Parathyroid adenoma (tissue), 2 donors: ENCODE data around the gene KDR.

Source experiments
- H2AFZ ChIP-seq: fragments of 300-600 bp; sonication (generic); one replicate; pipeline ENCODE4 v1.7.0; 2017; ENCODE audit warnings: antibody characterized with exemption, mild to moderate bottlenecking
- H3K27ac ChIP-seq: fragments of 300-600 bp; sonication (generic); one replicate; pipeline ENCODE4 v1.7.0; 2017
- H3K27me3 ChIP-seq: fragments of 300-600 bp; sonication (generic); one replicate; pipeline ENCODE4 v1.7.0; 2017; ENCODE audit warnings: low read length; ENCODE audit not compliant: control insufficient read depth, insufficient read depth
- H3K36me3 ChIP-seq: fragments of 300-600 bp; sonication (generic); one replicate; pipeline ENCODE4 v1.7.0; 2017; ENCODE audit warnings: low read length; ENCODE audit not compliant: control insufficient read depth, insufficient read depth
- H3K4me1 ChIP-seq: fragments of 300-600 bp; sonication (generic); one replicate; pipeline ENCODE4 v1.7.0; 2017; ENCODE audit warnings: control low read depth
- H3K4me2 ChIP-seq: fragments of 300-600 bp; sonication (generic); one replicate; pipeline ENCODE4 v1.7.0; 2017; ENCODE audit warnings: low read length
- H3K4me3 ChIP-seq: fragments of 300-600 bp; sonication (generic); one replicate; pipeline ENCODE4 v1.7.0; 2017; ENCODE audit warnings: low read depth, low read length
- H3K79me2 ChIP-seq: fragments of 300-600 bp; sonication (generic); one replicate; pipeline ENCODE4 v1.7.0; 2017; ENCODE audit warnings: control low read depth
- H3K9ac ChIP-seq: fragments of 300-600 bp; sonication (generic); one replicate; pipeline ENCODE4 v1.7.0; 2017; ENCODE audit warnings: mild to moderate bottlenecking
- H3K9me3 ChIP-seq: fragments of 300-600 bp; sonication (generic); one replicate; pipeline ENCODE4 v1.7.0; 2017; ENCODE audit warnings: low read length; ENCODE audit not compliant: control insufficient read depth
- CTCF ChIP-seq: fragments of 300-600 bp; sonication (generic); IDR thresholded peaks from one replicate; pipeline ENCODE4 v1.7.0; 2017; ENCODE audit warnings: antibody characterized with exemption, mild to moderate bottlenecking
- donor health status: primary hyperparathyroidism.

Gene KDR

GRCh38 chr4:55029321-55029720 lies 96.1 kb downstream of the KDR start:
- no peak overlapping the region for H2AFZ ChIP-seq
- H3K4me3 ChIP-seq, result no peak overlapping the region
- no peaks in the 10 kb centered on the region for H3K4me1 ChIP-seq
- H3K9ac ChIP-seq, result no peak overlapping the region
- H3K4me2 ChIP-seq, result no peak overlapping the region
- H3K27ac ChIP-seq, result no peak overlapping the region
- no peak for TF ChIP-seq CTCF
- H3K9me3 ChIP-seq, result no peaks in the 10 kb centered on the region
- H3K27me3 ChIP-seq, result no peaks in the 10 kb centered on the region
- H3K79me2 ChIP-seq, result no peaks in the 10 kb centered on the region
- no peaks in the 10 kb centered on the region for H3K36me3 ChIP-seq
